K562 (cell line): ENCODE results near the gene IGFBPL1.

Experiments
- EZH2 ChIP-seq: IDR thresholded peaks from 2 replicates; pipeline ENCODE4 v1.6.1; 2012; ENCODE audit warnings: low read depth, mild to moderate bottlenecking, inconsistent platforms, low read length, borderline replicate concordance
- FOS ChIP-seq: IDR thresholded peaks from 3 replicates; pipeline ENCODE4 v1.6.1; 2011; ENCODE audit not compliant: insufficient read length; ENCODE audit errors: extremely low read depth
- IRF2 ChIP-seq: sonication (generic); formaldehyde crosslinking; IDR thresholded peaks from 2 replicates; pipeline ENCODE4 v1.8.1; 2022; ENCODE audit warnings: mild to moderate bottlenecking, missing genetic modification reagents
- MEF2D ChIP-seq: conservative IDR thresholded peaks from 2 replicates; pipeline ENCODE4 v1.6.1; 2016; ENCODE audit warnings: low read depth, missing genetic modification characterization, missing compliant biosample characterization
- NFE2L1 ChIP-seq: fragments of 450-650 bp; IDR thresholded peaks from 2 replicates; pipeline ENCODE4 v1.6.1; 2016; ENCODE audit warnings: missing genetic modification characterization, low read depth, mild to moderate bottlenecking, missing compliant biosample characterization, moderate library complexity, borderline replicate concordance
- TAF1 ChIP-seq: IDR thresholded peaks from 2 replicates; pipeline ENCODE4 v1.6.1; 2011; ENCODE audit warnings: mild to moderate bottlenecking, low read length, moderate library complexity; ENCODE audit not compliant: insufficient read depth, control insufficient read depth, severe bottlenecking; ENCODE audit errors: extremely low read depth
- ZNF311 ChIP-seq: fragments of 250-450 bp; sonication (Bioruptor Pico); IDR thresholded peaks from 2 replicates; pipeline ENCODE4 v1.4.0; 2020; ENCODE audit warnings: mild to moderate bottlenecking, moderate library complexity
- TF ChIP-seq, protein P1 (sequence below), 3 experiments: IDR thresholded peaks in 2 of 3; conservative IDR thresholded peaks in 1 of 3; 2 replicates each; pipeline ENCODE4 v1.5.1; 2011 to 2012; ENCODE audit warnings: low read length in 3 of 3, mild to moderate bottlenecking in 3 of 3, control low read depth in 2 of 3, improper control_type of control experiment in 1 of 3, inconsistent platforms in 1 of 3, low read depth in 1 of 3, mixed read lengths in 1 of 3, moderate library complexity in 1 of 3; ENCODE audit not compliant: insufficient read depth in 2 of 3
- TF ChIP-seq, protein P2 (sequence below), 2 experiments: fragments of 450-650 bp; formaldehyde crosslinking in 1 of 2; IDR thresholded peaks; 2 replicates each; pipeline versions ENCODE4 v1.4.0 to v1.6.1; 2014 to 2020; ENCODE audit warnings: mild to moderate bottlenecking in 2 of 2, borderline replicate concordance in 1 of 2, low read depth in 1 of 2

DNA sequence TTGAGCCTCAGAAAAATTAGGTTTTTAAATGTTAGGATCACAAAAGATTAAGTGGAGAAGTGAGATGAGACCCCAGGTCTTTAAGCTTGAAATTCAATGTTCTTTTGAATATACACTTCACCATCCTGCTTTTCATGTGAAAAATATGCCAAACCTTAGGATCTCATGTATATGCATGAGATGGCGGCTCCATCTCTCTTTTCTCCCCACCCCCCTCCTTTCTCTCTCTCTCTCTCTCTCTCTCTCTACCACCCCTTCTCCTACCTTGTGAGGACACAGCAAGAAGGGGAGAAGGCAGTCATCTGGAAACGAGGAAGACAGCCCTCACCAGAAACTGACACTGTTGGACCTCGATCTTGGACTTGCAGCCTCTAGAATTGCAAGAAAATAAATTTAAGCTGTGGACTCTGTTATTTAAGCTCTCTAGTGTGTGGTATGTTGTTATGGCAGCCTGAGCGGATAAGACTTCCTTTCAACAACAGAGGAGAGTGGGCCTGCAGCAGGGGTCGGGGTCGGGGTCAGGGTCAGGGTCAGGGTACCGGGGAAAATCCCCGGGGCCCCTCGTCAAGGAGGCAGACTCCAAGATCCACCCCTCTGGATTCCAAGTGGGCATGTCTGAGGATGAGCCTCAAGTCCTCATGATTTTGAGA lies 48.1 kb downstream of the IGFBPL1 start:
- no peak for TF ChIP-seq ZNF311 (CRISPR knock-in tag)
- no peak for TF ChIP-seq IRF2 (CRISPR knock-in tag)
- TF ChIP-seq, protein P1, sequence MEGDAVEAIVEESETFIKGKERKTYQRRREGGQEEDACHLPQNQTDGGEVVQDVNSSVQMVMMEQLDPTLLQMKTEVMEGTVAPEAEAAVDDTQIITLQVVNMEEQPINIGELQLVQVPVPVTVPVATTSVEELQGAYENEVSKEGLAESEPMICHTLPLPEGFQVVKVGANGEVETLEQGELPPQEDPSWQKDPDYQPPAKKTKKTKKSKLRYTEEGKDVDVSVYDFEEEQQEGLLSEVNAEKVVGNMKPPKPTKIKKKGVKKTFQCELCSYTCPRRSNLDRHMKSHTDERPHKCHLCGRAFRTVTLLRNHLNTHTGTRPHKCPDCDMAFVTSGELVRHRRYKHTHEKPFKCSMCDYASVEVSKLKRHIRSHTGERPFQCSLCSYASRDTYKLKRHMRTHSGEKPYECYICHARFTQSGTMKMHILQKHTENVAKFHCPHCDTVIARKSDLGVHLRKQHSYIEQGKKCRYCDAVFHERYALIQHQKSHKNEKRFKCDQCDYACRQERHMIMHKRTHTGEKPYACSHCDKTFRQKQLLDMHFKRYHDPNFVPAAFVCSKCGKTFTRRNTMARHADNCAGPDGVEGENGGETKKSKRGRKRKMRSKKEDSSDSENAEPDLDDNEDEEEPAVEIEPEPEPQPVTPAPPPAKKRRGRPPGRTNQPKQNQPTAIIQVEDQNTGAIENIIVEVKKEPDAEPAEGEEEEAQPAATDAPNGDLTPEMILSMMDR (IDR thresholded peaks at IDR 0.05 in 2 of 3, conservative IDR thresholded peaks at IDR 0.05 in 1 of 3; ENCODE audit: insufficient read depth in 2 of 3, low read depth in 1 of 3, low read length in 3 of 3): no peak
- TF ChIP-seq, protein P2, sequence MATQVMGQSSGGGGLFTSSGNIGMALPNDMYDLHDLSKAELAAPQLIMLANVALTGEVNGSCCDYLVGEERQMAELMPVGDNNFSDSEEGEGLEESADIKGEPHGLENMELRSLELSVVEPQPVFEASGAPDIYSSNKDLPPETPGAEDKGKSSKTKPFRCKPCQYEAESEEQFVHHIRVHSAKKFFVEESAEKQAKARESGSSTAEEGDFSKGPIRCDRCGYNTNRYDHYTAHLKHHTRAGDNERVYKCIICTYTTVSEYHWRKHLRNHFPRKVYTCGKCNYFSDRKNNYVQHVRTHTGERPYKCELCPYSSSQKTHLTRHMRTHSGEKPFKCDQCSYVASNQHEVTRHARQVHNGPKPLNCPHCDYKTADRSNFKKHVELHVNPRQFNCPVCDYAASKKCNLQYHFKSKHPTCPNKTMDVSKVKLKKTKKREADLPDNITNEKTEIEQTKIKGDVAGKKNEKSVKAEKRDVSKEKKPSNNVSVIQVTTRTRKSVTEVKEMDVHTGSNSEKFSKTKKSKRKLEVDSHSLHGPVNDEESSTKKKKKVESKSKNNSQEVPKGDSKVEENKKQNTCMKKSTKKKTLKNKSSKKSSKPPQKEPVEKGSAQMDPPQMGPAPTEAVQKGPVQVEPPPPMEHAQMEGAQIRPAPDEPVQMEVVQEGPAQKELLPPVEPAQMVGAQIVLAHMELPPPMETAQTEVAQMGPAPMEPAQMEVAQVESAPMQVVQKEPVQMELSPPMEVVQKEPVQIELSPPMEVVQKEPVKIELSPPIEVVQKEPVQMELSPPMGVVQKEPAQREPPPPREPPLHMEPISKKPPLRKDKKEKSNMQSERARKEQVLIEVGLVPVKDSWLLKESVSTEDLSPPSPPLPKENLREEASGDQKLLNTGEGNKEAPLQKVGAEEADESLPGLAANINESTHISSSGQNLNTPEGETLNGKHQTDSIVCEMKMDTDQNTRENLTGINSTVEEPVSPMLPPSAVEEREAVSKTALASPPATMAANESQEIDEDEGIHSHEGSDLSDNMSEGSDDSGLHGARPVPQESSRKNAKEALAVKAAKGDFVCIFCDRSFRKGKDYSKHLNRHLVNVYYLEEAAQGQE (IDR thresholded peaks at IDR 0.05; ENCODE audit: borderline replicate concordance): no peak
- TF ChIP-seq, protein P2 (CRISPR knock-in tag; IDR thresholded peaks at IDR 0.05; ENCODE audit: low read depth): no peak
- TF ChIP-seq NFE2L1 (tag): no peak
- TF ChIP-seq EZH2: no peak
- no peak for TF ChIP-seq FOS
- TF ChIP-seq TAF1: no peak
- TF ChIP-seq MEF2D (tag): no peak
